Suprapubic skin (tissue), 4 donors: ENCODE measurements around the gene SSX2IP.

Experiments
- CTCF ChIP-seq, 2 donors: fragments of 200-600 bp in 1 of 2; fragments of 450-650 bp in 1 of 2; sonication (generic) in 1 of 2; IDR thresholded peaks; one replicate each; pipeline ENCODE4 v1.5.1; 2016 to 2019; ENCODE audit warnings: antibody characterized with exemption in 2 of 2, mild to moderate bottlenecking in 1 of 2, moderate library complexity in 1 of 2
- POLR2A ChIP-seq, 2 donors: fragments of 450-650 bp; IDR thresholded peaks; one replicate each; pipeline ENCODE4 v1.6.1; 2017; ENCODE audit warnings: antibody characterized with exemption in 2 of 2, mild to moderate bottlenecking in 2 of 2, moderate library complexity in 2 of 2
- POLR2AphosphoS5 ChIP-seq, 3 donors: sonication (generic); formaldehyde crosslinking; IDR thresholded peaks; one replicate each; pipeline ENCODE4 v1.6.1; 2017; ENCODE audit warnings: antibody characterized with exemption in 3 of 3

- no peak for TF ChIP-seq POLR2A (IDR thresholded peaks at IDR 0.05)
- no peak for TF ChIP-seq POLR2AphosphoS5 (IDR thresholded peaks at IDR 0.05)
- TF ChIP-seq CTCF (IDR thresholded peaks at IDR 0.05), result no peak
Measured at GRCh38 chr1:84634536-84635205, 55.6 kb downstream of the SSX2IP start.
